ENCODE measurements around the gene NLGN1.

GRCh38 chr3:173700336-173700735 lies 302.8 kb downstream of the NLGN1 start:
- TF ChIP-seq EZH2 (IDR thresholded peaks at IDR 0.05; ENCODE audit: insufficient read depth, poor library complexity, severe bottlenecking) (no peak), EZH2phosphoT487 (IDR thresholded peaks at IDR 0.05; ENCODE audit: insufficient read depth, low read depth) (no peak)

Data from GM23248 (cell line).